Body of pancreas (tissue), 4 donors: ENCODE data around the gene RASD2. TPM values are rescaled to one million over a fixed set of nuclear protein-coding genes. Genes with fewer than 3 reads are reported as not detected.

Source experiments
- ATAC-seq: fragments of 150-250 bp; one replicate; pipeline ENCODE4 v1.9.1; 2016
- DNase-seq, 4 donors: peaks; one replicate each; pipeline ENCODE4 v3.0.0-alpha.2; 2019
- H3K27ac ChIP-seq, 4 donors: fragments of 200-600 bp; sonication (generic); 1 replicate in 3 of 4; 2 replicates in 1 of 4; pipeline versions ENCODE4 v1.5.1 to v1.6.1; 2016 to 2019; ENCODE audit warnings: mild to moderate bottlenecking in 1 of 4, mixed read lengths in 1 of 4, moderate library complexity in 1 of 4
- H3K27me3 ChIP-seq, 2 donors: fragments of 200-600 bp; sonication (generic); one replicate each; pipeline ENCODE4 v1.6.0; 2016; ENCODE audit warnings: mild to moderate bottlenecking in 1 of 2
- H3K36me3 ChIP-seq, 2 donors: fragments of 200-600 bp; sonication (generic); replicated peaks in 1 of 2; 2 replicates each; pipeline ENCODE4 v1.5.1; 2016; ENCODE audit warnings: low read depth in 2 of 2; ENCODE audit not compliant: insufficient read depth in 1 of 2
- H3K4me1 ChIP-seq: fragments of 200-600 bp; sonication (generic); one replicate; pipeline ENCODE4 v1.6.0; 2016
- H3K4me3 ChIP-seq, 2 donors: fragments of 200-600 bp; sonication (generic); 1 replicate in 1 of 2; 2 replicates in 1 of 2; pipeline ENCODE4 v1.5.1; 2016 to 2019
- H3K9me3 ChIP-seq, 3 donors: fragments of 200-600 bp; sonication (generic); 1 replicate in 2 of 3; 2 replicates in 1 of 3; pipeline ENCODE4 v1.5.1; 2016
- POLR2A ChIP-seq, 3 donors: fragments of 450-650 bp; IDR thresholded peaks; one replicate each; pipeline ENCODE4 v1.6.1; 2016; ENCODE audit warnings: antibody characterized with exemption in 3 of 3, mild to moderate bottlenecking in 2 of 3
- WGBS, 2 donors: methylation state at CpG; one replicate each; pipeline ENCODE4 v1.1.5; 2017; 5-methylcytosine and 5-hydroxymethylcytosine counted together
- intact Hi-C: fragments of 100-400 bp; cut with DNase I; formaldehyde crosslinking; loops from one replicate; pipeline ENCODE4 v1.15.1; 2023
- total RNA-seq, 2 donors: library from RNA; depleted of rRNA; stranded (reverse); fragments of >200 nt; gene quantifications; one replicate each; pipeline ENCODE4 v1.1.0, GENCODE V29; 2016
- TF ChIP-seq, protein P1 (sequence below), 7 experiments: fragments of 450-650 bp in 4 of 7; fragments of 200-600 bp in 3 of 7; sonication (generic) in 3 of 7; IDR thresholded peaks; one replicate each; pipeline ENCODE4 v1.5.1; 2016 to 2019; ENCODE audit warnings: antibody characterized with exemption in 7 of 7

RASD2 gene
- total RNA-seq, 2 donors from 2014 or later: 0.26 to 3.6 TPM

DNA sequence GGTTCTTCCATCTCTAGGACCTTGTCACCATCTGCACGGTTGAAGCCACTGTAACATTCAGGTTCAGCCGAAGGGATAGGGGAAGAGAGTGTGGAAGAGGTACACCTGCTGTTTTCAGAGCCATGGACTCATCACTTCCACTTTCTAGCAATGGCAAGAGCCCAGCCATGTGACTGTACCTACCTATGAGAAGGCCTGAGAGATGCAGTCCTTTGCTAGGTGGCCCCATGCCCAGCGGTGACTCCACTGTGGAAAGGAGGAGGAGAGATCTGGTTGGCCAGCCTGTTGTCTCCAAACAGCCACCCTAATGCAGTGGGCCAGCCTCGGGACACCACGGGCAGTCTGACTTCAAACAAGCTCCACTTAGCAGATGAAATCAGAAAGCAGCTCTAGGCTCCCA, 16.0 kb downstream of the RASD2 start:
- H3K27me3 ChIP-seq: no peaks in the 10 kb centered on the region

DNA sequence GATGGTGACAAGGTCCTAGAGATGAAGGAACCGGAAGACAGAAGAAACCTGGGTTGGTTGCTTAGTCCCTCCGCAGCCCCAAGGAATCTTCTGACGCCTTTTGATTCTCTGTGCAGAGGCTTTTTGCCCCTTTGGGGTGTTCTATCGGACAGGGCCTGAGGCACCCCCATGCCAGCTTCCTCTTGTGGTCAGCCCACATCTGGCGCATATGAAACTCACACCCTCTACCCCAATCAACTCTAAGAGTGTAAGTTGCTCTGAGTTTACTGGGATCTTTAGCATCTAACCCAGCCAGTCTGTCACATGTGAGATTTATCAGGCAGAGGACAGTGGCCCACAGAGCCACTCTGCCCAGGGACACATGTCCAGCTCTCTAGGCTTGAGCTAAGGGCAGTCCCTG, 17.4 kb downstream of the RASD2 start:
- ATAC-seq (no peak), DNase-seq (no peak)
- no peak overlapping the region for H3K27ac ChIP-seq
- 79 to 81% methylated on average over 5 of the region's 5 CpGs for WGBS, 2 donors
- no peaks in the 10 kb centered on the region for H3K27me3 ChIP-seq
- H3K4me3 ChIP-seq: no peak overlapping the region
- no peaks in the 10 kb centered on the region for H3K4me1 ChIP-seq
- no peak for TF ChIP-seq POLR2A (IDR thresholded peaks at IDR 0.05)
- TF ChIP-seq, protein P1, sequence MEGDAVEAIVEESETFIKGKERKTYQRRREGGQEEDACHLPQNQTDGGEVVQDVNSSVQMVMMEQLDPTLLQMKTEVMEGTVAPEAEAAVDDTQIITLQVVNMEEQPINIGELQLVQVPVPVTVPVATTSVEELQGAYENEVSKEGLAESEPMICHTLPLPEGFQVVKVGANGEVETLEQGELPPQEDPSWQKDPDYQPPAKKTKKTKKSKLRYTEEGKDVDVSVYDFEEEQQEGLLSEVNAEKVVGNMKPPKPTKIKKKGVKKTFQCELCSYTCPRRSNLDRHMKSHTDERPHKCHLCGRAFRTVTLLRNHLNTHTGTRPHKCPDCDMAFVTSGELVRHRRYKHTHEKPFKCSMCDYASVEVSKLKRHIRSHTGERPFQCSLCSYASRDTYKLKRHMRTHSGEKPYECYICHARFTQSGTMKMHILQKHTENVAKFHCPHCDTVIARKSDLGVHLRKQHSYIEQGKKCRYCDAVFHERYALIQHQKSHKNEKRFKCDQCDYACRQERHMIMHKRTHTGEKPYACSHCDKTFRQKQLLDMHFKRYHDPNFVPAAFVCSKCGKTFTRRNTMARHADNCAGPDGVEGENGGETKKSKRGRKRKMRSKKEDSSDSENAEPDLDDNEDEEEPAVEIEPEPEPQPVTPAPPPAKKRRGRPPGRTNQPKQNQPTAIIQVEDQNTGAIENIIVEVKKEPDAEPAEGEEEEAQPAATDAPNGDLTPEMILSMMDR (IDR thresholded peaks at IDR 0.05): no peak
- intact Hi-C loops: no loop called here
- H3K36me3 ChIP-seq: no peaks in the 10 kb centered on the region
- H3K9me3 ChIP-seq: no peaks in the 10 kb centered on the region

More for the DNA sequence above, 16.0 kb downstream of the RASD2 start:
- Histone ChIP-seq H3K27ac (no peak overlapping the region), H3K4me1 (no peaks in the 10 kb centered on the region), H3K4me3 (no peak overlapping the region), H3K9me3 (no peaks in the 10 kb centered on the region), H3K36me3 (no peaks in the 10 kb centered on the region)
- intact Hi-C loops: no loop called here
- TF ChIP-seq POLR2A (IDR thresholded peaks at IDR 0.05): no peak
- TF ChIP-seq, protein P1 (IDR thresholded peaks at IDR 0.05): no peak
- WGBS, 2 donors: 72 to 90% methylated on average over 4 to 5 of the region's 5 CpGs
- ATAC-seq (no peak), DNase-seq (no peak)

DNA sequence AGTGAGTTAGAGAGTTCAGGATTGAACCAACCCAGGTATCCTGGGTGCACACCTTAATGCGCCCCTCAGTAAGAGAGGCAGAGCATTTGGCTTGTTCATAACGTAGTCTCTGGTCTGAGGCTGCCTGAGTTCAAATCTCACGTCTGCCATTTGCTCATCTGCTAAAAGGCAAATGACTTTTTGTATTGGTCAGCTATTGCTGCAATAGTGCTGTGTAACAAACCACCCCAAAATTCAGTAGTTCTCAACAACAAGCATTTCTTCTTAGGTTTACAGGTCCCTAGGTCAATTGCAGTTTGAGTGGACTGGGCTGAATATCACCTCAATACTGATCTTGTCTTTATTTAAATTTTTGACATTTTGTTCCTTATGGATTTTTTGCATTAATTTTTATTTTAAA, 18.1 kb downstream of the RASD2 start:
- Histone ChIP-seq H3K4me1 (no peaks in the 10 kb centered on the region), H3K4me3 (no peak overlapping the region), H3K27me3 (no peaks in the 10 kb centered on the region), H3K27ac (no peak overlapping the region), H3K9me3 (no peaks in the 10 kb centered on the region), H3K36me3 (no peaks in the 10 kb centered on the region)
- ATAC-seq (no peak), DNase-seq (no peak)
- TF ChIP-seq POLR2A (IDR thresholded peaks at IDR 0.05): no peak
- TF ChIP-seq, protein P1 (IDR thresholded peaks at IDR 0.05): no peak
- WGBS, 2 donors: 51 to 67% methylated on average over 3 of the region's 3 CpGs
- intact Hi-C loops: no loop called here

DNA sequence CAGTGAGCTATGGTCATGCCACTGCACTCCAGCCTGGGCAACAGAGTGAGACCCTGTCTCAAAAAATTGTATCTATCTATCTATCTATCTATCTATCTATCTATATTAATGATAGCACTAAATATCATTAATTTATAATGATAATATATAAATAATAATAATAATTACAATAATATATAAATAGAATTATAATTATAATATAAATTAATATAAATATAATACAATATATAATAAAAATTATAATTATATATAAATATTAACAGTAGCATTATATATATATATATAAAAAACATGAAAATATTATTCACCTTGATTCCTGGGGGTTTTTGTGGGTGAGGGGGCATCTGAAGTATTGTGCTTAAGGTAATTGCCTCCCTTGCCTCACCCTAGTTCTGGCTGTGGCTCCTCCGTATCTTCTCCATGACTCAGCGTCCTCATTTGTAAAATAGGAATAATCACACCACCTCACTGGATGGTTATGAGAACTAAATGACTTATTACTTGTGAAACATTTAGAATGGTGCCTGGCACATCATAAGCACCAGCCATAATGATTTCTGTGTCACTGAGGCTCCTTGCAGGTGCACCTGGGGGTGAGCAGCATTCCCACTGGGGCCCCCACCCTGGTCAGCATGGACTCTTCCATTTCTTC, 18.8 kb downstream of the RASD2 start:
- Histone ChIP-seq H3K4me3 (no peak overlapping the region), H3K36me3 (no peaks in the 10 kb centered on the region), H3K27me3 (no peaks in the 10 kb centered on the region), H3K4me1 (no peaks in the 10 kb centered on the region), H3K9me3 (no peaks in the 10 kb centered on the region), H3K27ac (no peak overlapping the region)
- no peak for ATAC-seq
- no peak for TF ChIP-seq POLR2A (IDR thresholded peaks at IDR 0.05)
- TF ChIP-seq, protein P1 (IDR thresholded peaks at IDR 0.05): no peak
- WGBS, 2 donors: 64 to 75% methylated on average over 2 of the region's 2 CpGs
- DNase-seq: no peak
- intact Hi-C loops: no loop called here

DNA sequence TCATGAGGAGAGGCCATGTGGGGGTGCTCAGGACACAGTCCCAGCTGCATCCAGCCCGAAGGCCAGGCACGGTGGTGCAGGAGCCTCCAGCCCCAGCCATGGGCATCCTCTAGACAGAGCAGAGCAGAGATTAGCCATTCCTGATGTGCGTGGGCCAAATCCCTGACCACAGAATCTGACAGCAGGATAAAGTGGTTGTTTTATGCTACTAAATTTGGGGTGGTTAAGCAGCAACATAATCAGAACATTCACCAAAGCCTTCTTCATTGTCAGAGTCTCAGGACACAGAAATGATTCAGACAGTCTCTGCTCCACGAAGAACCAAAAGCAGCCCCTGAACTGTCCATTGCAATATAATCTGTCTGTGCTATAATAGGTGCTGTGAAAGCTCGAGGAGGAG, 19.7 kb downstream of the RASD2 start:
- no peak overlapping the region for H3K27ac ChIP-seq
- no peaks in the 10 kb centered on the region for H3K27me3 ChIP-seq
- no peak overlapping the region for H3K4me3 ChIP-seq
- H3K36me3 ChIP-seq: no peaks in the 10 kb centered on the region
- ATAC-seq: no peak
- 55 to 56% methylated on average over 4 to 5 of the region's 5 CpGs for WGBS, 2 donors
- no peak for DNase-seq
- TF ChIP-seq, protein P1 (IDR thresholded peaks at IDR 0.05): no peak
- no peak for TF ChIP-seq POLR2A (IDR thresholded peaks at IDR 0.05)
- H3K4me1 ChIP-seq: no peaks in the 10 kb centered on the region
- no peaks in the 10 kb centered on the region for H3K9me3 ChIP-seq
- intact Hi-C loops: no loop called here
